Measurements from ENCODE around the gene SAMD1.

The SAMD1 gene

GRCh38 chr19:14120497-14120780 is 29.9 kb upstream of the SAMD1 start:
- no peak overlapping the region for H3K27ac ChIP-seq (ENCODE audit: low read depth in 2 of 2, low read length in 2 of 2)
- peaks cover 0 to 3% of the 10 kb centered on the region in 2 donors for H3K36me3 ChIP-seq (ENCODE audit: control insufficient read depth in 2 of 2, insufficient read depth in 2 of 2, low read length in 2 of 2)
- no peak overlapping the region for H3K9ac ChIP-seq (ENCODE audit: low read depth in 1 of 2, low read length in 2 of 2)
- H3K9me3 ChIP-seq (ENCODE audit: control insufficient read depth in 2 of 2, low read length in 2 of 2): no peaks in the 10 kb centered on the region
- no peak overlapping the region for H3K4me3 ChIP-seq (ENCODE audit: low read length in 2 of 2)
- H3K27me3 ChIP-seq (ENCODE audit: control insufficient read depth in 2 of 2, insufficient read depth in 2 of 2, low read length in 2 of 2): no peaks in the 10 kb centered on the region
- peaks cover 18 to 25% of the 10 kb centered on the region in 2 donors for H3K4me1 ChIP-seq (ENCODE audit: control insufficient read depth in 2 of 2, insufficient read depth in 2 of 2, low read length in 2 of 2)

- Histone ChIP-seq H3K27me3 (ENCODE audit: control insufficient read depth in 2 of 2, insufficient read depth in 2 of 2, low read length in 2 of 2) (no peaks in the 10 kb centered on the region), H3K9ac (ENCODE audit: low read depth in 1 of 2, low read length in 2 of 2) (no peak overlapping the region), H3K4me1 (ENCODE audit: control insufficient read depth in 2 of 2, insufficient read depth in 2 of 2, low read length in 2 of 2) (peaks cover 18 to 26% of the 10 kb centered on the region in 2 donors), H3K36me3 (ENCODE audit: control insufficient read depth in 2 of 2, insufficient read depth in 2 of 2, low read length in 2 of 2) (peaks cover 0 to 3% of the 10 kb centered on the region in 2 donors), H3K4me3 (ENCODE audit: low read length in 2 of 2) (no peak overlapping the region), H3K9me3 (ENCODE audit: control insufficient read depth in 2 of 2, low read length in 2 of 2) (no peaks in the 10 kb centered on the region), H3K27ac (ENCODE audit: low read depth in 2 of 2, low read length in 2 of 2) (peak overlapping the region in 1 of 2 donors; percentile 2)
Observed at GRCh38 chr19:14119644-14120496, 29.3 kb upstream of the SAMD1 start.

DNA sequence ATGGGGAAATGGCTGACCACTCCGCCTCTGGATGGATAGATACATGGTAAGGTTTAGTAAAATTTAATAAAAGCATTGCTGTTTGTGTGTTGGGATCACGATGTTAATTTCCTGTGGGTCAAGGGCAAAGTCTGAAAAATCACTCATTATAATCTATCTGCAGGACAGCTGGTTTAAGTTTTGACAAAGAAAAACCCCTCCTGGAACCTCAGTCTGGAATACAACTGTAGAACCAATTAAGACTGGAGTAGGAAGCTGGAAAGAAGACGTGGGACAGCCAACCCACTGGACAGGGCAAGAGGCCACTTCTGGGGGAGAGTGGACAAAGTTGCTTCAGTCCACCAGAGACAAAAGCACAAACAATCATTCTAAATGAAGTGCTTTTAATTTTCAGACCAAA is 28.6 kb upstream of the SAMD1 start:
- no peaks in the 10 kb centered on the region for H3K9me3 ChIP-seq (ENCODE audit: control insufficient read depth in 2 of 2, low read length in 2 of 2)
- peaks cover 18 to 26% of the 10 kb centered on the region in 2 donors for H3K4me1 ChIP-seq (ENCODE audit: control insufficient read depth in 2 of 2, insufficient read depth in 2 of 2, low read length in 2 of 2)
- no peaks in the 10 kb centered on the region for H3K27me3 ChIP-seq (ENCODE audit: control insufficient read depth in 2 of 2, insufficient read depth in 2 of 2, low read length in 2 of 2)
- H3K27ac ChIP-seq (ENCODE audit: low read depth in 2 of 2, low read length in 2 of 2): peak overlapping the region; percentile 92 to 95
- H3K9ac ChIP-seq (ENCODE audit: low read depth in 1 of 2, low read length in 2 of 2): peak overlapping the region; percentile 69 to 80
- H3K4me3 ChIP-seq (ENCODE audit: low read length in 2 of 2): peak overlapping the region in 1 of 2 donors; percentile 70
- H3K36me3 ChIP-seq (ENCODE audit: control insufficient read depth in 2 of 2, insufficient read depth in 2 of 2, low read length in 2 of 2): no peaks in the 10 kb centered on the region

DNA sequence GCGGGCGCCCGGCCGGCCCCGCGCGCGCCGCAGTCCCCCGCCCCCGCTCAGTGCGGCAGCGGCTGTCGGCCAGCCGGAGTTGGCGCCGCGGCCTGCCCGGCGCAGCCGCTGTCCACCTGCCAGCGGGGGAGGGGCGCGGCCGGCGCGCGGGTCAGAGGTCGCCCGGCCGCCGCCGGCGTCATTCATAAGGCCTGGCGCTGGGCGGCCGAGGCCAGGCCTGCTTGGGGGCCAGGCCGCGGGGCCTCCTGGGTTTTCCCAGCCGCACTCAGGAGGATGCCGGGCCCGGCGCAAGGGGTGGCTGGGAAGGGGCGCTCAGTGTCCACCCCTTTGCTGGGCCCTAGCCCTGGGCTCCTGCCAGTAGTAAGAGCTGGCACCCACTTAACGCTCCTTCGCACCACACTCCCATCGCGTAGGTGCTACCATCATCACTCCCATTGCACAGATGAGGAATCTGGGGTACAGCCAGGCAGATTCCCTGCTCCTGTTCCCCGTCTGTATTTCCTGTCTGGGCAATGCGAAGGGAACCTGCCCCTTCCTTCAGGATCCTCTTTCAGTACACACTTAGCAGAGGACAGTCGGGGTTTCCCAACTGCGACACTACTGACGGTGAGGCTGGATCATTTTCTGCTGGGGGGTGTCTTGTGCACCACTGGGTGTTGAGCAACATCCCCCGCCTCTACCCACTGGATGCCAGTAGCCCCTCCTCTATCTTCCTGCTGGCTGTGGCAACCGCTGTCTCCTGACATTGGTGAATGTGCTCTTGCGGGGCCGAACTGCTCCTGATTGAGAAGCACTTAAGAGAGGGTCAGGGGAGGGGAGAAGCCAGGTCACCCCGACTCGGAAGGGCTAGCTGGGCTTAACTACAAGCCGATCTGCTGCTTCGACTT is 27.9 kb upstream of the SAMD1 start:
- Histone ChIP-seq H3K4me3 (ENCODE audit: low read length in 2 of 2) (peak overlapping the region; percentile 65 to 70), H3K9me3 (ENCODE audit: control insufficient read depth in 2 of 2, low read length in 2 of 2) (no peaks in the 10 kb centered on the region), H3K9ac (ENCODE audit: low read depth in 1 of 2, low read length in 2 of 2) (peak overlapping the region; percentile 69 to 80), H3K4me1 (ENCODE audit: control insufficient read depth in 2 of 2, insufficient read depth in 2 of 2, low read length in 2 of 2) (peaks cover 22 to 31% of the 10 kb centered on the region in 2 donors), H3K27ac (ENCODE audit: low read depth in 2 of 2, low read length in 2 of 2) (peak overlapping the region; percentile 92 to 95), H3K27me3 (ENCODE audit: control insufficient read depth in 2 of 2, insufficient read depth in 2 of 2, low read length in 2 of 2) (no peaks in the 10 kb centered on the region), H3K36me3 (ENCODE audit: control insufficient read depth in 2 of 2, insufficient read depth in 2 of 2, low read length in 2 of 2) (no peaks in the 10 kb centered on the region)

DNA sequence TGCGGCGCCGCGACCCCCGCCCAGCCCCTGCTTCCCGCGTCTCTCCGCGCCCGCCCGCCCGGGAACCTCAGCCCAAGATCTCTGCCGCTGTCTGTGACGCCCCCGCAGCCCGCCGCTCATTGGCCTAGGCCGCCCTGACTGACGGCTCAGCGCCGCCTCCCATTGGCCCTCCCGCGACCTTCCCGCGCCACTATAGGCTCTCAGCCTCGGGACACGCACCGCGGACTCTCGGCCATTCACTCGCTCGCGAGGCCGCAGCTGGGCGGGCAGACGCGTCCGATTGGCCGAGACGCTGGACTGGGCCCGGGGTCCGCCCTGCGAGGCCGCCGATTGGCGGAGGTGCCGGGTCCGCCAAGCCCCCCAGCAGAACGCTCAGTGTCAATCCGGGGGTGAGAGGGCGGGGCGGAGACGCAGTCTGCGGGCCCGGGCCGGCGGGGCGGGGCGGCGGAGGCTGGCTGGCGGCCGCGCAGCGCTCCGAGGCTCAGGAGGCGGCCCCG is 27.2 kb upstream of the SAMD1 start, which contains the start of gene PRKACA:
TSS of gene PRKACA (minus strand) at position 95 of the 497 bp plus-strand sequence. CDS start 215 bp downstream, outside the sequence.
- Histone ChIP-seq H3K36me3 (ENCODE audit: control insufficient read depth in 2 of 2, insufficient read depth in 2 of 2, low read length in 2 of 2) (no peaks in the 10 kb centered on the region), H3K9me3 (ENCODE audit: control insufficient read depth in 2 of 2, low read length in 2 of 2) (no peaks in the 10 kb centered on the region), H3K9ac (ENCODE audit: low read depth in 1 of 2, low read length in 2 of 2) (peak within 1 kb of the TSS; percentile 69 to 80), H3K4me3 (ENCODE audit: low read length in 2 of 2) (peak within 1 kb of the TSS; percentile 75 to 77), H3K27me3 (ENCODE audit: control insufficient read depth in 2 of 2, insufficient read depth in 2 of 2, low read length in 2 of 2) (no peaks in the 10 kb centered on the region), H3K27ac (ENCODE audit: low read depth in 2 of 2, low read length in 2 of 2) (peak within 1 kb of the TSS; percentile 92 to 95), H3K4me1 (ENCODE audit: control insufficient read depth in 2 of 2, insufficient read depth in 2 of 2, low read length in 2 of 2) (peaks cover 24 to 38% of the 10 kb centered on the region in 2 donors)

DNA sequence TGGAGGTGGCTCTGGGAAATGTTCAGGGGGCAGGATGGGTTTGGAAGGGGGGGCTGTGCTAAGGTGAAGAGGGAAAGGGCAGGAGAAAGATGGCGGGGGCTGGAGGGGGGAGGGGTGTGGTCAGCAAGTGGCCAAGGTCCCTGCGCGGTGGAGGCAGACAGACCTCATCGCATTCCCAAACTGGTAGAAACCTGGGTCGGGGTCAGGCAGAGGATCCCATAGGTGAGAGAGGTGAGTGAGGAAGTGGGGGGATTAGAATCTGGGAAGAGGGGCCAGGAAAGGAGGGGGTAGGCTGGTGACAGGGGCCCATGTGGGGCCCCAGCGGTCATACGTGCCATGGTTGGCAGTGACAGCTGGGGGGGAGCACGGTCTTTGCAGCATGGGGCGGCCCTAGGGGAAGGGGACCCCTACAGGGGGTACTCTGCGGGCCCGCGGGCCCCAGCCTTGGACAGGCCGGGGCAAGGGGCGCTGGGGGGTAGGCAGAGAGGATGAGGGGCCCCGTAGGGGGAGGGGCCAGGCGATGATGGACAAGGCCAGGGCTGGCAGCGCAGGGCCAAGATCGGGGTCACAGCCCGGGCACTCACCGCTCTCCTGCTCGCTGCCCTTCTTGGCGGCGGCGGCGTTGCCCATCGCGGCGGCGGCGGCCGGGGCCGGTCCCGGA is 26.5 kb upstream of the SAMD1 start:
- peak overlapping the region in 1 of 2 donors; percentile 13 for H3K27ac ChIP-seq (ENCODE audit: low read depth in 2 of 2, low read length in 2 of 2)
- no peaks in the 10 kb centered on the region for H3K9me3 ChIP-seq (ENCODE audit: control insufficient read depth in 2 of 2, low read length in 2 of 2)
- H3K4me3 ChIP-seq (ENCODE audit: low read length in 2 of 2): peak overlapping the region; percentile 75 to 77
- H3K27me3 ChIP-seq (ENCODE audit: control insufficient read depth in 2 of 2, insufficient read depth in 2 of 2, low read length in 2 of 2): no peaks in the 10 kb centered on the region
- peak overlapping the region; percentile 56 to 77 for H3K9ac ChIP-seq (ENCODE audit: low read depth in 1 of 2, low read length in 2 of 2)
- H3K36me3 ChIP-seq (ENCODE audit: control insufficient read depth in 2 of 2, insufficient read depth in 2 of 2, low read length in 2 of 2): no peaks in the 10 kb centered on the region
- H3K4me1 ChIP-seq (ENCODE audit: control insufficient read depth in 2 of 2, insufficient read depth in 2 of 2, low read length in 2 of 2): peaks cover 29 to 39% of the 10 kb centered on the region in 2 donors

DNA sequence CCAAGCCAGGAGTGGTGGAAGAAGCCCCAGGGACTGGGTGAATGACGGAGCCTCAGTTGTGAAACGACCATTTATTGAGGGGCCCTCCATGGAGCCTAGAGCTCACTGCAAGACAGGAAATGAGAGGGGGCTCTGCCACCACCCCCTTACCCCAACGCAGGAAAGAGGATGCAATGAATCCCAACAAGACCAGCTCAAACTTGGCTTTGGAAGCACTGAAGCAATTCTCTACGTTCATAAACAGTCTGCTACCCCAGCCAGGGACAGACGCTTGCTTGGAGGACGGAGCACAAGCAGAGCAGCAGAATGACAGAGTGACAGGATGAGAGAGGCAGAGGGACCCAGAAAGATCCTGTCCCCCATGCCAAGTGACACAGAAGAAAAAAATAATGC is 26.0 kb upstream of the SAMD1 start:
- H3K36me3 ChIP-seq (ENCODE audit: control insufficient read depth in 2 of 2, insufficient read depth in 2 of 2, low read length in 2 of 2): no peaks in the 10 kb centered on the region
- peak overlapping the region; percentile 56 to 77 for H3K9ac ChIP-seq (ENCODE audit: low read depth in 1 of 2, low read length in 2 of 2)
- H3K9me3 ChIP-seq (ENCODE audit: control insufficient read depth in 2 of 2, low read length in 2 of 2): no peaks in the 10 kb centered on the region
- H3K4me3 ChIP-seq (ENCODE audit: low read length in 2 of 2): peak overlapping the region; percentile 75 to 77
- H3K27me3 ChIP-seq (ENCODE audit: control insufficient read depth in 2 of 2, insufficient read depth in 2 of 2, low read length in 2 of 2): no peaks in the 10 kb centered on the region
- peaks cover 29 to 39% of the 10 kb centered on the region in 2 donors for H3K4me1 ChIP-seq (ENCODE audit: control insufficient read depth in 2 of 2, insufficient read depth in 2 of 2, low read length in 2 of 2)
- H3K27ac ChIP-seq (ENCODE audit: low read depth in 2 of 2, low read length in 2 of 2): no peak overlapping the region

DNA sequence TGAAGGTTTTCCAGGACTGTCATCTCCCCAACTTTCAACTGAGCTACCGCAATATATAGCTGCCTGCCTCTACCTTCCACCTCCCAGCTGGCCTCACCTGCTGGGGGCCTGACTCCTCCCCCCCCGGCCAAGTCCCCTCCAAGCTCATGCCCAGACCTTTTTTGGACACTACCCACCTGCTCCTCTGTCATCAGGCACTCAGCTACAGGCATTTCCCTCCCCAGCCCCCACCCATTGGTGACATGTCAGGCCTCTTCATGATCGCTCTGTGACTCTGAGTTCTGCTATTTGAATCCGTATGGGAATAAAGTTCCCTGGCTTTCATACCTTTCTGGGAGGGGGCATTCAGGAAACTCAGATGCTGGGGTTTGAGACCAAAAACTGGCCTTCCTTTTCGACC is 25.2 kb upstream of the SAMD1 start:
- H3K4me3 ChIP-seq (ENCODE audit: low read length in 2 of 2): no peak overlapping the region
- no peaks in the 10 kb centered on the region for H3K36me3 ChIP-seq (ENCODE audit: control insufficient read depth in 2 of 2, insufficient read depth in 2 of 2, low read length in 2 of 2)
- H3K9me3 ChIP-seq (ENCODE audit: control insufficient read depth in 2 of 2, low read length in 2 of 2): no peaks in the 10 kb centered on the region
- peaks cover 29 to 39% of the 10 kb centered on the region in 2 donors for H3K4me1 ChIP-seq (ENCODE audit: control insufficient read depth in 2 of 2, insufficient read depth in 2 of 2, low read length in 2 of 2)
- no peaks in the 10 kb centered on the region for H3K27me3 ChIP-seq (ENCODE audit: control insufficient read depth in 2 of 2, insufficient read depth in 2 of 2, low read length in 2 of 2)
- no peak overlapping the region for H3K27ac ChIP-seq (ENCODE audit: low read depth in 2 of 2, low read length in 2 of 2)
- no peak overlapping the region for H3K9ac ChIP-seq (ENCODE audit: low read depth in 1 of 2, low read length in 2 of 2)

DNA sequence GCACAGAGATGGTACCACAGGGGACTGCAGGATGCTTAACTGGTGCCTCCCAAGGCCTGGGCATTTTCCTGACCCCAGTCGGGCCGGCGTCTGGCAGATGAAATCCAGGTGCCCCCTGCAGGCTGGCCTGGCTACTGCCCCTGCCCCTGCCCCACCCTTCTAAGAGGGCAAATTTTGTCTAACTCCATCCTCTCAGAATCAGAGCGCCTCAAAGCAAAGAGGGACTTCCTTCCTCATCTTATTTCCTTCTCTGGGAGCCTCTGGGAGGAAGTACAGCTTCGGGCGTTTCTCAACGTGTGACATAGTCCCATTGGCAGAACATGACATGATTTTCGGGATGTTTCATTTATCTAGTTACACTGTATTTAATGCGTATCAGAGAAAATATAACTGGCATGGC is 24.3 kb upstream of the SAMD1 start:
- Histone ChIP-seq H3K4me1 (ENCODE audit: control insufficient read depth in 2 of 2, insufficient read depth in 2 of 2, low read length in 2 of 2) (peaks cover 29 to 39% of the 10 kb centered on the region in 2 donors), H3K9me3 (ENCODE audit: control insufficient read depth in 2 of 2, low read length in 2 of 2) (no peaks in the 10 kb centered on the region), H3K9ac (ENCODE audit: low read depth in 1 of 2, low read length in 2 of 2) (no peak overlapping the region), H3K4me3 (ENCODE audit: low read length in 2 of 2) (no peak overlapping the region), H3K27me3 (ENCODE audit: control insufficient read depth in 2 of 2, insufficient read depth in 2 of 2, low read length in 2 of 2) (no peaks in the 10 kb centered on the region), H3K36me3 (ENCODE audit: control insufficient read depth in 2 of 2, insufficient read depth in 2 of 2, low read length in 2 of 2) (no peaks in the 10 kb centered on the region), H3K27ac (ENCODE audit: low read depth in 2 of 2, low read length in 2 of 2) (no peak overlapping the region)

All from mucosa of rectum (tissue), 2 donors.